H1 (cell line): ENCODE results near the gene TNIP1. TPM values are rescaled to one million over a fixed set of nuclear protein-coding genes. Genes with fewer than 3 reads are reported as not detected.

ENCODE experiments used
- CTCF ChIA-PET: fragments of 300-600 bp; sonication (Branson Sonifier 250); formaldehyde crosslinking; loops from one replicate; lab custom pipeline; 2021; ENCODE audit not compliant: partially characterized antibody; lab: Charles Lee
- POLR2A ChIA-PET: fragments of 300-600 bp; sonication (Branson Sonifier 250); formaldehyde crosslinking; loops from one replicate; lab custom pipeline; 2021; ENCODE audit warnings: inconsistent platforms; ENCODE audit not compliant: partially characterized antibody; lab: Charles Lee
- DNase-seq, 2 experiments: peaks; one replicate each; pipeline versions ENCODE4 v3.0.0 to v3.0.0-alpha.2; 2010 to 2022; ENCODE audit warnings: low spot score in 2 of 2, low read depth in 1 of 2, mixed read lengths in 1 of 2
- FAIRE-seq: peaks from 2 replicates; lab custom pipeline; 2011; peaks lifted over from hg19 to GRCh38; lab: Jason Lieb, UNC
- H2AFZ ChIP-seq: 2 replicates; pipeline ENCODE4 v1.8.1; 2012; ENCODE audit warnings: low read length, inconsistent platforms
- H2AK5ac ChIP-seq: 2 replicates; pipeline ENCODE4 v1.6.1; 2013; ENCODE audit warnings: low read depth, low read length
- H2BK120ac ChIP-seq: replicated peaks from 2 replicates; pipeline ENCODE3; 2013; ENCODE audit warnings: low read depth, low read length, inconsistent platforms
- H2BK12ac ChIP-seq: 2 replicates; pipeline ENCODE4 v1.6.1; 2013; ENCODE audit warnings: low read depth, low read length
- H2BK15ac ChIP-seq: 2 replicates; pipeline ENCODE4 v1.6.1; 2013; ENCODE audit warnings: low read length
- H2BK20ac ChIP-seq: 2 replicates; pipeline ENCODE4 v1.6.1; 2013; ENCODE audit warnings: low read length
- H2BK5ac ChIP-seq: 2 replicates; pipeline ENCODE4 v1.6.1; 2013; ENCODE audit warnings: low read depth, low read length
- H3K14ac ChIP-seq: 2 replicates; pipeline ENCODE4 v1.6.1; 2013; ENCODE audit warnings: inconsistent platforms; ENCODE audit not compliant: insufficient read length
- H3K18ac ChIP-seq: 2 replicates; pipeline ENCODE4 v1.6.1; 2013; ENCODE audit warnings: low read length; ENCODE audit errors: extremely low read depth
- H3K23ac ChIP-seq: 2 replicates; pipeline ENCODE4 v1.6.1; 2013; ENCODE audit warnings: inconsistent platforms; ENCODE audit not compliant: insufficient read length
- H3K23me2 ChIP-seq: 2 replicates; pipeline ENCODE4 v1.6.1; 2013; ENCODE audit warnings: low read depth, low read length
- H3K27ac ChIP-seq: 2 replicates; pipeline ENCODE4 v1.6.1; 2011; ENCODE audit warnings: low read depth, low read length, inconsistent platforms
- H3K27me3 ChIP-seq, 4 experiments: replicated peaks in 1 of 4; 1 replicate in 1 of 4; 2 replicates in 3 of 4; pipeline versions ENCODE4 v1.6.1 to v1.8.1; 2011 to 2013; ENCODE audit warnings: low read length in 3 of 4, mild to moderate bottlenecking in 3 of 4, inconsistent platforms in 2 of 4, mixed read lengths in 2 of 4, moderate library complexity in 1 of 4; ENCODE audit not compliant: control insufficient read depth in 3 of 4, insufficient read depth in 3 of 4; ENCODE audit errors: extremely low read depth in 1 of 4
- H3K36me3 ChIP-seq, 4 experiments: 2 replicates each; pipeline versions ENCODE4 v1.6.1 to v1.8.1; 2011 to 2013; ENCODE audit warnings: mild to moderate bottlenecking in 4 of 4, low read length in 3 of 4, moderate library complexity in 2 of 4, control low read depth in 1 of 4, inconsistent platforms in 1 of 4; ENCODE audit not compliant: insufficient read depth in 4 of 4, control insufficient read depth in 2 of 4
- H3K4ac ChIP-seq: replicated peaks from 2 replicates; pipeline ENCODE3; 2013; ENCODE audit warnings: low read length, low read depth, mixed read lengths, inconsistent platforms; ENCODE audit not compliant: insufficient read length
- H3K4me1 ChIP-seq, 4 experiments: replicated peaks in 1 of 4; 1 replicate in 1 of 4; 2 replicates in 3 of 4; pipeline versions ENCODE4 v1.6.1 to v1.8.1; 2011 to 2013; ENCODE audit warnings: low read length in 3 of 4, inconsistent platforms in 2 of 4, mixed read lengths in 1 of 4; ENCODE audit not compliant: insufficient read depth in 4 of 4, control insufficient read depth in 3 of 4
- H3K4me2 ChIP-seq, 2 experiments: 2 replicates each; pipeline versions ENCODE4 v1.6.1 to v1.8.1; 2011 to 2013; ENCODE audit warnings: low read depth in 2 of 2, low read length in 2 of 2, control low read depth in 1 of 2, inconsistent platforms in 1 of 2, mild to moderate bottlenecking in 1 of 2; ENCODE audit not compliant: insufficient read depth in 1 of 2
- H3K4me3 ChIP-seq, 4 experiments: fragments of 200-600, 300-600 bp in 1 of 4; sonication (generic), shearing (Covaris generic), sonication (Bioruptor Twin) in 1 of 4; 2 replicates each; pipeline versions ENCODE4 v1.5.1 to v1.8.1; 2011 to 2016; ENCODE audit warnings: low read length in 4 of 4, low read depth in 3 of 4, control low read depth in 2 of 4, inconsistent platforms in 2 of 4, mild to moderate bottlenecking in 2 of 4, mixed read lengths in 1 of 4, moderate library complexity in 1 of 4; ENCODE audit not compliant: insufficient read depth in 2 of 4; ENCODE audit errors: extremely low read depth in 1 of 4
- H3K56ac ChIP-seq: replicated peaks from 2 replicates; pipeline ENCODE3; 2013; ENCODE audit warnings: low read depth, mild to moderate bottlenecking, mixed read lengths, low read length, inconsistent platforms; ENCODE audit not compliant: insufficient read length
- H3K79me1 ChIP-seq: 2 replicates; pipeline ENCODE4 v1.6.1; 2013; ENCODE audit warnings: low read depth, low read length, control low read depth
- H3K79me2 ChIP-seq, 2 experiments: 2 replicates each; pipeline versions ENCODE4 v1.6.1 to v1.8.1; 2012 to 2013; ENCODE audit warnings: low read length in 2 of 2, mild to moderate bottlenecking in 2 of 2, inconsistent platforms in 1 of 2; ENCODE audit not compliant: insufficient read depth in 2 of 2, control insufficient read depth in 1 of 2
- H3K9ac ChIP-seq, 4 experiments: replicated peaks in 1 of 4; 1 replicate in 1 of 4; 2 replicates in 3 of 4; pipeline versions ENCODE4 v1.6.1 to v1.8.1; 2011 to 2013; ENCODE audit warnings: low read depth in 3 of 4, low read length in 3 of 4, control low read depth in 2 of 4, mild to moderate bottlenecking in 2 of 4, moderate library complexity in 2 of 4, inconsistent platforms in 1 of 4; ENCODE audit errors: extremely low read depth in 1 of 4
- H3K9me3 ChIP-seq, 2 experiments: 2 replicates each; pipeline versions ENCODE4 v1.6.1 to v1.8.1; 2012 to 2013; ENCODE audit warnings: mild to moderate bottlenecking in 2 of 2, moderate library complexity in 2 of 2, control low read depth in 1 of 2, inconsistent platforms in 1 of 2, low read depth in 1 of 2, low read length in 1 of 2, mixed read lengths in 1 of 2; ENCODE audit not compliant: insufficient read depth in 2 of 2
- H4K20me1 ChIP-seq, 2 experiments: replicated peaks in 1 of 2; 2 replicates each; pipeline versions ENCODE3 to v1.8.1; 2011 to 2013; ENCODE audit warnings: inconsistent platforms in 2 of 2, low read length in 2 of 2, mild to moderate bottlenecking in 1 of 2; ENCODE audit not compliant: insufficient read depth in 2 of 2, control insufficient read depth in 1 of 2
- H4K5ac ChIP-seq: 2 replicates; pipeline ENCODE4 v1.6.1; 2013; ENCODE audit warnings: low read length, low read depth, mixed read lengths, inconsistent platforms; ENCODE audit not compliant: insufficient read length
- H4K8ac ChIP-seq: 2 replicates; pipeline ENCODE4 v1.8.0; 2013; ENCODE audit warnings: mild to moderate bottlenecking, moderate library complexity, low read length, inconsistent platforms; ENCODE audit not compliant: insufficient read depth; ENCODE audit errors: extremely low read depth
- H4K91ac ChIP-seq: replicated peaks from 2 replicates; pipeline ENCODE3; 2013; ENCODE audit warnings: low read length, mixed read lengths, inconsistent platforms; ENCODE audit not compliant: insufficient read length
- BCL11A ChIP-seq, 2 experiments: IDR thresholded peaks; one replicate each; pipeline ENCODE4 v1.6.1; 2011; ENCODE audit warnings: low read depth in 2 of 2, low read length in 2 of 2, mild to moderate bottlenecking in 2 of 2
- JUND ChIP-seq: IDR thresholded peaks from 2 replicates; pipeline ENCODE4 v1.6.1; 2011; ENCODE audit warnings: mild to moderate bottlenecking, improper control_type of control experiment, low read length
- WGBS, 2 experiments: shearing (Covaris generic) in 1 of 2; methylation state at CpG; one replicate each; pipeline versions ENCODE4 v1.1.6 to v1.1.7; 2013 to 2015; ENCODE audit warnings: low lambda C conversion rate in 2 of 2, mixed read lengths in 2 of 2, inconsistent platforms in 1 of 2, low coverage in 1 of 2, missing lambda C conversion rate in 1 of 2; ENCODE audit not compliant: insufficient replicate concordance in 2 of 2, insufficient coverage in 1 of 2, insufficient read length in 1 of 2; ENCODE audit errors: extremely low coverage in 1 of 2, missing lambda C conversion rate in 1 of 2; 5-methylcytosine and 5-hydroxymethylcytosine counted together
- polyA plus RNA-seq, 7 experiments: library from polyadenylated mRNA; depleted of rRNA in 3 of 7; stranded (reverse) in 5 of 7; unstranded in 2 of 7; fragments of >200 nt in 5 of 7; fragments of 200-250 nt in 2 of 7; gene quantifications; 1 replicate in 5 of 7; 2 replicates in 1 of 7; 4 replicates in 1 of 7; pipeline versions ENCODE4 v1.2.1 to v1.2.3, GENCODE V29; 2011 to 2013; ENCODE audit warnings: missing spikeins in 2 of 7, mixed read lengths in 2 of 7
- total RNA-seq: library from RNA; stranded (reverse); fragmentation: NEBNext Ultra II Directional; extraction: Animal tissue kit (Norgen Biotek cat#: 25700); gene quantifications from 2 replicates; pipeline ENCODE4 v1.2.1, GENCODE V29; 2021
- TF ChIP-seq, protein P1 (sequence below): IDR thresholded peaks from 2 replicates; pipeline ENCODE4 v1.6.1; 2012; ENCODE audit warnings: low read length, inconsistent platforms
- TF ChIP-seq, protein P2 (sequence below): IDR thresholded peaks from 2 replicates; pipeline ENCODE4 v1.6.1; 2011; ENCODE audit warnings: low read length, improper control_type of control experiment

TNIP1 gene
- total and polyA plus RNA-seq, 2 of the 8 experiments (the other 6 are each of a cell fraction or from before 2014, with no cell fraction given): 14.2 to 31.9 TPM

DNA sequence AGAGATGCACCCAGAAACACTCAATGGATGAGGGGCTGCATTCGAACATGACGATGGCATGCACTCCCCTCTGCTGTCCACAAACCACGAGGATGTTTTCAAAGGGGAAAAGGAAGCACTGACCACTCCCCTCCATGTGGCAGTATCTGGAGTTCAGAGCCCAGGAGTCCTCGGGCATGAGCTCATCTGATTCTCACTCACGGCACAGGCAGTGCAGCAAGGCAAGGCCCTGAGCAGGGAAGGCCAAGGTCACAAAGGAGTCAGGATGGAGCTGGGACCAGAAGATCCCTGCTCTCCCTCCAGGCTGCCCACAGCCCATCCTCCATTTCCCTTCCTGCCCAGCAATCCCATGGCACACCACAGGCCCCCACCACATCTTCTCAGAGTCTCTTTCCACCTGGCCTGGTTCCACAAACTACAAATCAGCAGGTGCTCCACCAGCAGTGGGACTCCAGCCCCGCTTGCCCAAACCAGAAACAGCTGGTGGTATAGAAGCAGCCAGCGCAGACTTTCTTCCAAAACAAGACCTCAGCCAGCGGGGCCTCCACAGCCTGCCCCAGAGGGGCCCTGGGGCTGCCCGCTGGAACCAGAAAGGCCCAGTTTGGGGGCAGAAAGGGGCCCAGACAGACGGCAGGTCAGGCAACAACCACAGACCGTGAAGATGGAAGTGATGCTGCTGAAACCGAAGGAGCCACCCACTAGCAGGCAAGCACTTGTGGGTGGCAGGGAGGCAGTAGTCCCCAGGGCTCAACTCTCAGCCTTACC is 12.2 kb downstream of the TNIP1 start:
- Histone ChIP-seq H3K9ac (no peak overlapping the region), H4K8ac (0 out of 2 replicates have a peak overlapping the region, but pooled peaks have one; percentile 22), H2AK5ac (no peak overlapping the region), H2BK15ac (no peak overlapping the region), H3K23me2 (no peaks in the 10 kb centered on the region), H3K18ac (no peak overlapping the region), H3K4me3 (no peak overlapping the region), H2BK5ac (no peak overlapping the region), H4K20me1 (peaks cover 0 to 8% of the 10 kb centered on the region in 2 experiments), H3K79me2 (peaks cover 0 to 2% of the 10 kb centered on the region in 2 experiments; a peak in 1 of 4 replicates), H3K27ac (no peak overlapping the region; the same call in 1 of the 2 replicates), H3K56ac (no peak overlapping the region), H3K4ac (no peak overlapping the region), H3K14ac (no peak overlapping the region), H3K4me2 (no peak overlapping the region), H4K5ac (no peak overlapping the region), H2BK120ac (no peak overlapping the region), H2BK20ac (no peak overlapping the region), H3K36me3 (no peaks in the 10 kb centered on the region), H3K79me1 (peaks cover 9% of the 10 kb centered on the region; the same call in 1 of the 2 replicates), H3K23ac (no peak overlapping the region), H4K91ac (no peak overlapping the region), H3K27me3 (no peaks in the 10 kb centered on the region), H2BK12ac (no peak overlapping the region), H3K9me3 (no peaks in the 10 kb centered on the region), H2AFZ (no peak overlapping the region), H3K4me1 (peaks cover 0 to 10% (median 5%) of the 10 kb centered on the region in 4 experiments; a peak in 4 of 7 replicates)
- FAIRE-seq (no peak), DNase-seq (no peak)
- WGBS, 2 experiments: 86% methylated on average over 12 of the region's 12 CpGs; no CpG with 5 or more reads in 1 of the 2 experiments
- no peak for TF ChIP-seq BCL11A (IDR thresholded peaks at IDR 0.05; ENCODE audit: low read depth in 2 of 2, low read length in 2 of 2)
- TF ChIP-seq JUND: no peak
- TF ChIP-seq, protein P1, sequence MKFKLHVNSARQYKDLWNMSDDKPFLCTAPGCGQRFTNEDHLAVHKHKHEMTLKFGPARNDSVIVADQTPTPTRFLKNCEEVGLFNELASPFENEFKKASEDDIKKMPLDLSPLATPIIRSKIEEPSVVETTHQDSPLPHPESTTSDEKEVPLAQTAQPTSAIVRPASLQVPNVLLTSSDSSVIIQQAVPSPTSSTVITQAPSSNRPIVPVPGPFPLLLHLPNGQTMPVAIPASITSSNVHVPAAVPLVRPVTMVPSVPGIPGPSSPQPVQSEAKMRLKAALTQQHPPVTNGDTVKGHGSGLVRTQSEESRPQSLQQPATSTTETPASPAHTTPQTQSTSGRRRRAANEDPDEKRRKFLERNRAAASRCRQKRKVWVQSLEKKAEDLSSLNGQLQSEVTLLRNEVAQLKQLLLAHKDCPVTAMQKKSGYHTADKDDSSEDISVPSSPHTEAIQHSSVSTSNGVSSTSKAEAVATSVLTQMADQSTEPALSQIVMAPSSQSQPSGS: no peak
- TF ChIP-seq, protein P2, sequence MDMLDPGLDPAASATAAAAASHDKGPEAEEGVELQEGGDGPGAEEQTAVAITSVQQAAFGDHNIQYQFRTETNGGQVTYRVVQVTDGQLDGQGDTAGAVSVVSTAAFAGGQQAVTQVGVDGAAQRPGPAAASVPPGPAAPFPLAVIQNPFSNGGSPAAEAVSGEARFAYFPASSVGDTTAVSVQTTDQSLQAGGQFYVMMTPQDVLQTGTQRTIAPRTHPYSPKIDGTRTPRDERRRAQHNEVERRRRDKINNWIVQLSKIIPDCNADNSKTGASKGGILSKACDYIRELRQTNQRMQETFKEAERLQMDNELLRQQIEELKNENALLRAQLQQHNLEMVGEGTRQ: no peak
- ChIA-PET POLR2A (interaction anchor here (0.9 kb wide), 1 partner anchor 12 kb away, joined by 3 read pairs; the partner anchor contains the start of gene TNIP1), CTCF (interaction anchor here (1.0 to 28.6 kb wide), 6 partner anchors 13 to 166 kb away, joined by 3 to 442 read pairs (median 5); partner anchors contain the start of gene TNIP1)
